GM19395 (cell line): ENCODE measurements around the gene NPAS4.
A peak's percentile ranks its signal among the peaks of the same experiment; 100 is the strongest.
"Not testable (repeated sequence)": the region's sequence is repeated elsewhere in the genome, so short reads cannot be mapped to it uniquely, and the experiment has no call there.

Experiments used
- ATAC-seq: cut with Tn5 transposase; IDR thresholded peaks from one replicate; pipeline ENCODE4 v1.9.1; 2021; ENCODE audit warnings: mild to moderate bottlenecking, moderate library complexity; ENCODE audit not compliant: unreplicated experiment

The NPAS4 gene

GRCh38 chr11:66417000-66417399 is 3.8 kb upstream of the NPAS4 start:
- ATAC-seq, result no peak

DNA sequence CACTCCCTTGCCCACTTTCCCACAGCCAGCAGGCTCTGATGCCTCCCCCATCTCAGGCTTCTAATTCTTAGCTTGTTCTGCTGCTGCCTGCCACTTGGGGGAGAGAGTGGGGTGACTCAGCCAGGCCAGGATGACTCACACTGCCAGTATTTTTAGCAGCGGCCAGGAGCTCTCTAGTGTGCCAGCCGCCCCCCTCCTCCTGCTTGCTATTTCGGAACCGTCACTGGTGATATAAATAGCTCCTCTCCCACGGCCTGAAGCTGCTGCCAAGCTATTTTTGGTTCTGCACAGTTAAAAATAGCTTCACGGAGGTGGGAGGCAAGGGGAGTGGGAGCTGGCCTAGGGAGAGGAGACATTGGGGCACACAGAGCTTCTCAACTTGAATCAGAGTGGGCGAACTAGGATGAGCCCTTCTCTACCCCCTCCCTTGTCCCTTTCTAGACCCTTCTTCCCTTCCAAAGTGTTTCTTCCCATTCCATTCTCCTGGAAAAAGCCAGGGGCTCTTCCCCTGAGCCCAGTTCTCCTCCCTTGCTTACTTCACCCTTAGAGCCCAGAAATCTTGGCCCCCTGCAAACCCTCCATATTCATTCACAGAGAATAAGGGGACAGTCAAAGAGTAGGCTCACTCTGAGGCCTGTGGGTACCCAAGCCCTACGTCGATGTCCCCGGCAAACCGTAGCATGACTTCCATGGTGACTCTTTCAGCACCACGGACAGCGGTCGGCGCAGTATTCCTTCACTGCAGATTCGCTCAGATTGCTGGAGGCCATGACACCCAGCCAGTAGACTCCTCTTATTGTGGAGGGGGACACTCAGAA is 2.5 kb upstream of the NPAS4 start:
- no peak for ATAC-seq

GRCh38 chr11:66418986-66419308 is 1.9 kb upstream of the NPAS4 start:
- no peak for ATAC-seq

- no peak for ATAC-seq
These were observed 1.0 kb upstream of the NPAS4 start for GRCh38 chr11:66419825-66420224.

GRCh38 chr11:66421492-66422205 is 814 bp downstream of the NPAS4 start:
- no peak for ATAC-seq

DNA sequence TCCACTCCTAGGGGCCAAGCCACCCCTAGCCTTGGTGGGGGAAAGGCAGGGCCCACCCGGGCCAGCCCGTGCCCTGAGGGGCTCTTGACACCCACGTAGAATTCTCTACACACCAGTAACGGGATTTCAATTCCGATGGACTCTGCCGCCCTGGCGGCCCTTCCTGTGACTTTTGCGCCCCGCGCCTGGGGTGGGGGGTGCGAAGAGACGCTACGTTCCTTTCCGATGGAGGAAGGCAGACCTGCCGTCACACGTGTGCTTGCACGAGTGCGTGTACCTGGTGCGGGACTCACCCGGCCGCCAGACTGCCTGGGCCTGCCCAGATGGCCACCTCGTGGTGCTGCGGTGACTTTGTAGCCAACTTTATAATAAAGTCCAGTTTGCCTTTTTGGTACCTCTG is 5.5 kb downstream of the NPAS4 start:
- ATAC-seq, result no peak

DNA sequence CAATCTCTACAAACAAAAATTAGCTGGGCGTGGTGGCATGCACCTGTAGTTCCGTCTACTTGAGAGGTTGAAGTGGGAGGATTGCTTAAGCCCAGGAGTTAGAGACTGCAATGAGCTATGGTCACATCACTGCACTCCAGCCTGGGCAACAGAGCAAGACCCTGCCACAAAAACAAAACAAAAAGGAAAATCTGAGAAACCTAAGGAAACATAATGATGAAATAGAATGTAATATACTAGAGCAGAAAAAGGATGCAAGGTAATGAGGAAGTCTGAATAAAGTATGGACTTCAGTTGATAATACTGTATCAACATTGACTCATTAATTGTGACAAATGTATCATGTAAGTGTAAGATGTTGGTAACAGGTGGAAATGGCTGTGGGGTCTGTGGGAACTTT is 8.1 kb downstream of the NPAS4 start:
- ATAC-seq, result no peak

GRCh38 chr11:66429983-66430602 is 9.3 kb downstream of the NPAS4 start:
- ATAC-seq, result no peak

DNA sequence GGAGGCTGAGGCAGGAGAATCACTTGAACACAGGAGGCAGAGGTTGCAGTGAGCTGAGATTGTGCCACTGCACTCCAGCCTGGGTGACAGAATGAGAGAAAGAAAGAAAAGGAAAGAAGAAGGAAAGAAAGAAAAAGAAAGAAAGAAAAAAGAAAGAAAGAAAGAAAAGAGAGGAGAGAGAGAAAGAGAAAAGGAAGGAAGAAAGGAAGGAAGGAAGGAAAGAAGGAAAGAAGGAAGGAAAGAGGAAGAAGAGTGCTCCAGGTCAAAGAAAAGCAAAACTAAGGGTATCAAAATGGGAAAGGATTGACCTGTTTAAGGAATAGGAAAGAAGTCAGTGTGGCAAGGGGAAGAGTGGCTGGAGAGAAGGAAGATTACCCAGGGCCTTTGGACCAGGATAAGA is 10.5 kb downstream of the NPAS4 start:
- ATAC-seq, result not testable (repeated sequence)

DNA sequence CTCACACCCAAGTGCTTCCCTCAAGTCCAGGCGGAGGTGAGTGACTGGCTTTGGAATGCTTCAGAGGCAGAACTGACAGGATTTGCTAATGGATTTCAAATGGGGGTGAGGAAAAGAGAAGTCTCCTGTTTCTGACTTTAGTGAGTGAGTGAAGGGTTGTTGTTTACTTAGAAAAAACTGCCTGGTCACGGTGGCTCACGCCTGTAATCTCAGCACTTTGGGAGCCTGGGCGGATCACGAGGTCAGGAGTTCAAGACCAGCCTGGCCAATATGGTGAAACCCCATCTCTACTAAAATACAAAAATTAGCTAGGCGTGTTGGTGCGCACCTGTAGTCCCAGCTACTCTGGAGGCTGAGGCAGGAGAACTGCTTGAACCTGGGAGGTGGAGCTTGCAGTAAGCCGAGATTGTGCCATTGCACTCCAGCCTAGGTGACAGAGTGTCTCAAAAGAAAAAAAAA is 11.1 kb downstream of the NPAS4 start:
- not testable (repeated sequence) for ATAC-seq

GRCh38 chr11:66432597-66432996 is 11.8 kb downstream of the NPAS4 start:
- ATAC-seq, result no peak

DNA sequence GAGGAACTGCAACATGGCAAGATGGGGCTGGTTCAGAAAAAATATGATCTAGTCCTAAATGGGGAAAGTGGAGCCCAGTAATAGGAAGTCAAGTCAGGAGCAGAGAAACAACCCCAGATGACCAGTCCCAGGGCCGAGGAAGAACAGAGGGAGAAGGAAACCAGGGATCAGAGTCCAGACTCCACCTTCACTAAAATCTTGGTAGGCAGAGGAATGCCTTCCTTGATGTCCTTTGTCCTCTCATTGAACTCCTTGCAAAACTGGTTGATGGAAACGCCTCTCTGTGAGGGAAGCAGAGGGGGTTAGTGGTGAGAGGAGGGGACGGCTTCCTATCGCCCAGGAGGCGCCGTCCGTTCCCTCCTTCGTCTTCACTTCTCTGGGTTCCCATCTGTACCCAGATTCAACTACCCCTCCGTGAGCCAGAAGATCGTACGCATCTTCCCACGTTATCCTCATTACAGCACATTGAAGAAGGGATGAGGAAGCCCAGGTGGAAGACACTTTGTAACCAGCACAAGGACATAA is 17.2 kb downstream of the NPAS4 start:
- no peak for ATAC-seq

DNA sequence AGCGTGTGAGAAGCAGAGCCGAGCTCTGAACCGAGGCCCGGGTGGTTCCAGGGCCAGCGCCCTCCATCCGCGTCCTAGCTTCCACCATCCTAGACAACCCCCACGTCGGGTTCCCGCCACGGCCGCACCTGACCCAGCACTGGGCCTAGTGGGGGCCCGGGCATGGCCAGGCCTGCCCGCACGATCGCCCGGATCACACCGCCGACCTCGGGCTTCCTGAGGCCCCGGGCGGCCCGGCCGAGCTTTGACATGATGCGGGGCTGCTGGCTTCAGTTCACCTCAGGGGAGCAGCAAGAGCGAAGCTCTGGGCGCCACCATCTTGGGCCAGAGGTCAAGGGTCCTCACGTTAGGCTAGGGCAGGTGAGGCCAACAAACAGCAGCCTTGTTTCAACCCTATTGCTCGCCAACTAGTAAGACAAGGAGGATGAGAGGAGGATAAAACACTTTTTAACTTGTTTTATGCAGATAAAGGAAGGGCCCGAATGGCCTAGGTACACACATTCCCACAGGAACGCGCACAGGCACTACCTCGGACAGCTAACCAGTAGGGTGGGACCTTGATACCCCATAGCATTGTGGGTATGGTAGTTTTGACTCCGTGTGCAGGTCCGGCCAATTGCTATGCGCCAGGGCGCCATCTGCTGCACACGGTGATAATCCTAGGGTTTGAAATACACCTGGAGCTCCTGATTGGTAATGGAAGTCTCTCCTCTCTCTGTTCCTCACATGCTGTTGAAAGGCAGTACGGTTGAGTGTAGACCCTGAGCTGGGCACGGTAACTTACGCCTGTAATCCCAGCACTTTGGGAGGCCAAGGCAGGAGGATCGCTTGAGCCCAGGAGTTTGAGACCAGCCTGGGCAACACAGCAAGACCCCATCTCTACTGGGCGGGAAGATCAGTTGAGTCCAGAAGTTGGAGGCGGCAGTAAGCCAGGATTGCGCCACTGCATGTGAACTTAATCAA is 17.9 kb downstream of the NPAS4 start, which contains the start of gene MRPL11:
MRPL11 (minus strand) TSS at position 345 of the 963 bp plus-strand sequence; CDS start at position 251, 94 bp downstream.
- peak; percentile 91 for ATAC-seq

DNA sequence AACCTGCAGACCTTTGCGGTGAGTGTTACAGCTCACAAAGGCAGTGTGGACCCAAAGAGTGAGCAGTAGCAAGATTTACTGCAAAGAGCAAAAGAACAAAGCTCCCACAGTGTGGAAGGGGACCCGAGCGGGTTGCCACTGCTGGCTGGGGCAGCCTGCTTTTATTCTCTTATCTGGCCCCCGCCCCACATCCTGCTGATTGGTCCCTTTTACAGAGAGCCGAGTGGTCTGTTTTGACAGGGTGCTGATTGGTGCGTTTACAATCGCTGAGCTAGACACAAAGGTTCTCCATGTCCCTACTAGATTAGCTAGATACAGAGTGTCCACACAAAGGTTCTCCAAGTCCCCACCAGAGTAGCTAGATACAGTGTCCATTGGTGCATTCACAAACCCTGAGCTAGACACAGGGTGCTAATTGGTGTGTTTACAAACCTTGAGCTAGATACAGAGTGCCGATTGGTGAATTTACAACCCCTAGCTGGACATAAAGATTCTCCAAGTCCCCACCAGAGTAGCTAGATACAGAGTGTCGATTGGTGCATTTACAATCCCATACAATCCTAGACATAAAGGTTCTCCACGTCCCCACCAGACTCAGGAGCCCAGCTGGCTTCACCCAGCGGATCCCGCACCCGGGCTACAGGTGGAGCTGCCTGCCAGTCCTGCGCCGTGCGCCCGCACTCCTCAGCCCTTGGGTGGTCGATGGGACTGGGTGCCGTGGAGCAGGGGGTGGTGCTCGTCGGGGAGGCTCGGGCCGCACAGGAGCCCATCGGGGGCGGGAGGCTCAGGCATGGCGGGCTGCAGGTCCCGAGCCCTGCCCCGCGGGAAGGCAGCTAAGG is 19.5 kb downstream of the NPAS4 start:
- ATAC-seq, result not testable (repeated sequence)

DNA sequence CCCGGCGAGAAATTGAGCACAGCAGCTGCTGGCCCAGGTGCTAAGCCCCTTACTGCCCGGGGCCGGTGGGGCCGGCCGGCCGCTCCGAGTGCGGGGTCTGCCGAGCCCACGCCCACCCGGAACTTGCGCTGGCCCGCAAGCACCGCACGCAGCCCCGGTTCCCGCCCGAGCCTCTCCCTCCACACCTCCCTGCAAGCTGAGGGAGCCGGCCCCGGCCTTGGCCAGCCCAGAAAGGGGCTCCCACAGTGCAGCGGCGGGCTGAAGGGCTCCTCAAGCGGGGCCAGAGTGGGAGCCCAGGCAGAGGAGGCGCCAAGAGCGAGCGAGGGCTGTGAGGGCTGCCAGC is 20.1 kb downstream of the NPAS4 start:
- ATAC-seq, result not testable (repeated sequence)

GRCh38 chr11:66443602-66444001 is 22.8 kb downstream of the NPAS4 start:
- no peak for ATAC-seq

DNA sequence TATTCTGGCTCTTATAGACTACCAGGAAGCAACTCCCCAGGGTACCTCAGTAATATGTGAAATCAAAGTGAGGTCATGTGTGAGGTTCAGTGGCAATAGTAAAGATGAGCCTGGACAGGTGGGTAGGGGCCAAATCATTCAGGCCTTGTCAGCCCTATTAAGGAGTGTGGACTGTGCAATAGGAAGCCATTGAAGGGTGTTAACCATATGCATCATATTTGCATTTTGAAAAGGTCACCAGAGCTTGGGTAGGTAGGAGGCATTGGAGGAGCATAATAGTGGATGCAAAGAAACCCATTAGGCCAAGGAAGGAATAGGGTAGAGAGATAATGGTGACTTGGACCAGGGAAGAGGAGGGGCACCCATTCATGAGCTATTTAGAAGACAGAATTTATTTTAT is 26.2 kb downstream of the NPAS4 start:
- ATAC-seq, result no peak

DNA sequence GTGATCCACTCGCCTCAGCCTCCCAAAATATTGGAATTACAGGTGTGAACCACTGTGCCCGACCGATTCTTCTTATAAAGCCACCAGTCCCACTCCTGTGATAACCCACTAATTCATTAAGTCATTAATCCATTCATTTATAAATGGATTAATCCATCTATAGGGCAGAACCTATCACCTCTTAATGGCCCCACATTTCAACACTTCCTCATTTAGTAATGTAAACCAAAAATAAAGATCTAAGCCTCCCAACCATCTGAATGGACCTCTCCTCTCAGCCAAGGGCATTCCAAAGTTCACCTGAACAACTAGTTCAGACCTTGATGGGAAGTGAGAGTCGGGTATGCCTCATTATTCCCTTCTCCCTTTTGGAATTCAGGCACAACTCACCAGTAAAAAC is 27.7 kb downstream of the NPAS4 start:
- ATAC-seq, result no peak

DNA sequence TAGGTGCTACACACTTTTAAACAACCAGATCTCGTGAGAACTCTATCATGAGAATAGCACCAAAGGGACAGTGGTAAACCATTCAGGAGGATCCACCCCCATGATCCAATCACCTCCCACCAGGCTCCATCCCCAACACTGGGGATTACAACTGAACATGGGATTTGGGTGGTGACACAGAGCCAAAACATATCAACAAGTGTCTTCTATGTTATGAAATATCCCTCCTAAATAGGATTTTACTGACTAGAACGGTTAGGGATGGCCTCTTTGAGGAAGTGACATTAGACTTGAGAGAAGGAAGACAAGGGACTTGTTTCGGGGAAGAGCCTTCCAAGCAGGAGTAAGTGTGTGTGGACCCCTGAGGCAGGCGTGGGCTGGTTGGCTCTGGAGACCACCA is 29.7 kb downstream of the NPAS4 start:
- no peak for ATAC-seq

- no peak for ATAC-seq
These were observed 30.8 kb downstream of the NPAS4 start for GRCh38 chr11:66451663-66452062.
